ENCODE results near the gene PKP1.

DNA sequence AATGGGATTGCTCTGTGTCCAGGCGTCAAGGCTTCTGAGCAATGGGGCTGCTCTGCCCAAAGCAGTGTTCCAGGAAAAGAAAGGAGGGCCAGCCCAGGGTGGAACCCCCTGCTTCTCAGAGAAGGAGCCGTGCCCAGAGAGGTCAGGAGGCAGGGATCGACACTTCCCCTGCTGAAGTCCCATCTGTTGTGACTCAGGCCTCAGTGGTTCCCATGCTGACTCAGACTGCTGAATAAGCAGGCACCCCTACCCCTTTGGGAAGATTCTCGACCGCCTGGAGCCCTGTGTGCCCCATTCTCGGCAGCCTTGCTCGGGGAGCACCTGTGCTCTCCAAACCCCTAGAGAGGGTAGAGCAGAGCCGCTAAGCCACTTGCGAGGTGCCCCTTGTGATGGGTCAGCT is 23.9 kb downstream of the PKP1 start:
- no peak for TF ChIP-seq CTCF (IDR thresholded peaks at IDR 0.05; ENCODE audit: low read length)
- TF ChIP-seq EZH2phosphoT487 (IDR thresholded peaks at IDR 0.05; ENCODE audit: low read length): no peak

Measured in MM.1S (cell line).